Naive B cell (primary cell): ENCODE measurements around the gene FUS. TPM values are rescaled to one million over a fixed set of nuclear protein-coding genes. Genes with fewer than 3 reads are reported as not detected.
A peak's percentile ranks its signal among the peaks of the same experiment; 100 is the strongest.
"Not testable (repeated sequence)": the region's sequence is repeated elsewhere in the genome, so short reads cannot be mapped to it uniquely, and the experiment has no call there.

Source experiments
- ATAC-seq, 2 donors: fragments of 150-1000 bp; cut with Tn5 transposase; 2 replicates each; pipeline ENCODE4 v1.10.0; 2021; ENCODE audit warnings: low read depth in 2 of 2, mild to moderate bottlenecking in 2 of 2, moderate library complexity in 2 of 2
- DNase-seq: peaks from one replicate; pipeline ENCODE4 v3.0.0; 2022
- H3K27ac Mint-ChIP-seq, 6 donors: one replicate each; pipeline ENCODE4 v1.8.0; 2020 to 2022; ENCODE audit warnings: mild to moderate bottlenecking in 6 of 6, mixed read lengths in 6 of 6, moderate library complexity in 5 of 6, inconsistent platforms in 2 of 6
- H3K27me3 Mint-ChIP-seq, 3 donors: one replicate each; pipeline ENCODE4 v1.8.0; 2021 to 2022; ENCODE audit warnings: mixed read lengths in 3 of 3, mild to moderate bottlenecking in 1 of 3
- H3K36me3 Mint-ChIP-seq, 2 donors: one replicate each; pipeline ENCODE4 v1.8.0; 2020 to 2022; ENCODE audit warnings: mixed read lengths in 2 of 2, inconsistent platforms in 1 of 2, mild to moderate bottlenecking in 1 of 2
- H3K4me1 Mint-ChIP-seq, 3 donors: one replicate each; pipeline ENCODE4 v1.8.0; 2020 to 2022; ENCODE audit warnings: mixed read lengths in 3 of 3, inconsistent platforms in 1 of 3, mild to moderate bottlenecking in 1 of 3, moderate library complexity in 1 of 3
- H3K4me3 Mint-ChIP-seq, 8 donors: one replicate each; pipeline ENCODE4 v1.8.0; 2020 to 2022; ENCODE audit warnings: mild to moderate bottlenecking in 8 of 8, mixed read lengths in 8 of 8, moderate library complexity in 8 of 8, inconsistent platforms in 2 of 8
- H3K9me3 Mint-ChIP-seq, 7 donors: one replicate each; pipeline ENCODE4 v1.8.0; 2020 to 2022; ENCODE audit warnings: mixed read lengths in 7 of 7, mild to moderate bottlenecking in 5 of 7, inconsistent platforms in 2 of 7, moderate library complexity in 1 of 7
- polyA plus RNA-seq, 6 donors: library from polyadenylated mRNA; unstranded; fragments of 300-500 nt; fragmentation: Illumina TruSeq; gene quantifications; one replicate each; pipeline ENCODE4 v1.2.3, GENCODE V29; 2021; ENCODE audit warnings: low read depth in 6 of 6

Gene FUS
- polyA plus RNA-seq, 6 donors from 2014 or later, result 79.0 to 177 (median 145) TPM

GRCh38 chr16:31136822-31137499 is 43.0 kb upstream of the FUS start:
- not testable (repeated sequence) for H3K27me3 Mint-ChIP-seq, H3K9me3 Mint-ChIP-seq, H3K27ac Mint-ChIP-seq, DNase-seq, H3K4me3 Mint-ChIP-seq, H3K36me3 Mint-ChIP-seq, ATAC-seq
- H3K4me1 Mint-ChIP-seq, result peaks cover 0 to 13% (median 4%) of the 10 kb centered on the region in 3 donors

- H3K9me3 Mint-ChIP-seq, result no peaks in the 10 kb centered on the region
- no peak overlapping the region for H3K27ac Mint-ChIP-seq
Measured at GRCh38 chr16:31138621-31139578, 41.0 kb upstream of the FUS start.

DNA sequence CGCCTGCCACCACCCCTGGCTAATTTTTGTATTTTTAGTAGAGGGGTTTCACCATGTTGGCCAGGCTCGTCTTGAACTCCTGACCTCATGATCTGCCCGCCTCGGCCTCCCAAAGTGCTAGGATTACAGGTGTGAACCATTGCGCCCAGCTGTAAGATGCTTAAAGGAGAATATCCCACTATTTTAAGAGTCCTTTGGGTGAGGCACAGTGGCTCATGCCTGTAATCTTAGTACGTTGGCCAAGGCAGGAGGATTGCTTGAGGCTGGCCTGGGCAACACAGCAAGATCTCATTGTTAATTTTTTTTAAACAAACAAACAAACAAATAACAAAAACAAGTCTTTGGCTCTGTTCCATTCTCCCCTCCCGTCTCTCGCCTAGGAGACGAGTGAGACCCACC is 38.9 kb upstream of the FUS start:
- not testable (repeated sequence) for ATAC-seq, H3K36me3 Mint-ChIP-seq, H3K4me3 Mint-ChIP-seq, H3K27me3 Mint-ChIP-seq, H3K9me3 Mint-ChIP-seq, DNase-seq
- H3K27ac Mint-ChIP-seq, result peak overlapping the region in 2 of 6 donors; percentile 76 to 79
- H3K4me1 Mint-ChIP-seq, result peaks cover 6 to 22% (median 12%) of the 10 kb centered on the region in 3 donors

More at GRCh38 chr16:31138621-31139578, 41.0 kb upstream of the FUS start:
- no peak for DNase-seq
- Mint-ChIP-seq H3K27me3 (no peaks in the 10 kb centered on the region), H3K4me3 (peak overlapping the region in 1 of 8 donors; percentile 29), H3K4me1 (peaks cover 3 to 20% (median 12%) of the 10 kb centered on the region in 3 donors), H3K36me3 (no peaks in the 10 kb centered on the region)
- no peak for ATAC-seq

GRCh38 chr16:31141489-31142108 is 38.3 kb upstream of the FUS start:
- Mint-ChIP-seq H3K4me1 (peaks cover 6 to 22% (median 12%) of the 10 kb centered on the region in 3 donors), H3K9me3 (no peaks in the 10 kb centered on the region), H3K36me3 (no peaks in the 10 kb centered on the region), H3K27me3 (peaks cover 0 to 7% (median 5%) of the 10 kb centered on the region in 3 donors), H3K4me3 (peak overlapping the region; percentile 58 to 89 (median 76)), H3K27ac (peak overlapping the region; percentile 51 to 94 (median 84))
- DNase-seq, result peak; percentile 13
- no peak for ATAC-seq

- DNase-seq, result peak; percentile 95
- H3K36me3 Mint-ChIP-seq, result no peaks in the 10 kb centered on the region
- peak overlapping the region; percentile 51 to 94 (median 84) for H3K27ac Mint-ChIP-seq
- no peaks in the 10 kb centered on the region for H3K9me3 Mint-ChIP-seq
- peak; percentile 82 to 84 for ATAC-seq
- peaks cover under 1 to 11% (median 11%) of the 10 kb centered on the region in 3 donors for H3K27me3 Mint-ChIP-seq
- H3K4me1 Mint-ChIP-seq, result peaks cover 6 to 22% (median 12%) of the 10 kb centered on the region in 3 donors
- peak overlapping the region; percentile 58 to 89 (median 76) for H3K4me3 Mint-ChIP-seq
Measured at GRCh38 chr16:31142109-31143010, 37.6 kb upstream of the FUS start.

DNA sequence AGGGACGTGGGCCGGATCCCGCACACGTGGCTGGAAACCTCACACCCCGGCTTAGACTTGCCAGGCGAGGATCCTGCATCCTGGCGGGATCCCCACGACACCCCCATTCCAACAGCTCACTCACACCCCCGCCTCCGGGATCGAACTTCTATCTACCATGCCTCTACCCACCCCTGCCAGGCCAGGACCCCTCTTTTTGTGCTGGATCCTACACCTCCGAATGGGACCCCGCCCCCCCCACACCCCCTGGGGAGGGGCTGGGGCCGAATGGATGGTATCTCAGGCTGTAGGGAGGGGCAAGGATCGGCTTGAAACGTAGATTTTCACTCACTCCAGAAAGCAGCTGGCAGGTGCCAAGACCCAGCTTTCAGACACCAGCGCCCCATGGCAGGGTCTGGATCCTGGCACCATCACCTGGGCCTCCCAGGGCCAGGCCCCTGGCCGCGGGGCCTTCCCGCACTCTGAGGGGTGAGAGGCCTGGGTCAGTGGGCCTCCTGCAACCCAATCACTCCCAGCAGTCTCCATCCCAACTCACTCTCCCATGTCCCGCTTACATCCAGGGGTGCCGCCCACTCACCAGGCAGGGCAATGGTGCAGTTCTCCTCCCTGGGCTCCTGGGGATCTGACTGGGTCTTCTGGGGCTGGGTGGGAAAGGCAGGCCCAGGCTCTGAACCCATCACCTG is 36.8 kb upstream of the FUS start:
- peaks cover 6 to 19% (median 19%) of the 10 kb centered on the region in 3 donors for H3K27me3 Mint-ChIP-seq
- no peak for ATAC-seq
- H3K4me1 Mint-ChIP-seq, result peaks cover 6 to 22% (median 12%) of the 10 kb centered on the region in 3 donors
- peak overlapping the region; percentile 62 to 87 (median 76) for H3K4me3 Mint-ChIP-seq
- H3K36me3 Mint-ChIP-seq, result no peaks in the 10 kb centered on the region
- peak overlapping the region in 1 of 6 donors; percentile 44 for H3K27ac Mint-ChIP-seq
- no peak for DNase-seq
- no peaks in the 10 kb centered on the region for H3K9me3 Mint-ChIP-seq

DNA sequence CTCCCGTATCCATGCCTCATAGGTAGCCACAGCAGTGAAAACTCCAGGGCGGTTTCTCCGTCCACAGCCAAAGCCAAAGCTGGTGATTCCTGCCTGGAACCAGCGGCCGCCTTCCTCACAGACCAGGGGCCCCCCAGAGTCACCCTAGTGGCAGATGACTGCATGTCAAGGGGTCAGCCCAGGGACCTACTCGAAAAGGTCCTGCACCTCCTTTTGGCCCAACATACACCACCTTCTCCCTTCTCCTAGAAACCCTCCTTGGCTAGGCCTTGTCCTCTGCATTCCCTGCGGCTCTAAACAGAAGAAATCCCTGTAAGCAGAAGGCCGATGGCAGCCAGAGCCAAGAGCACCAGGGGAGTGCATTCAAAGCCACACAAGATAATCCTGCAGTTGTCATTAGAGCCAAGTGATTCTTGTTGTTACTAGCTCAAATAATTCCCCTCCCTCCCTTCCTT is 36.2 kb upstream of the FUS start:
- Mint-ChIP-seq H3K36me3 (no peaks in the 10 kb centered on the region), H3K4me3 (peak overlapping the region; percentile 44 to 87 (median 76)), H3K4me1 (peaks cover 6 to 22% (median 12%) of the 10 kb centered on the region in 3 donors), H3K27ac (peak overlapping the region in 2 of 6 donors; percentile 44 to 62), H3K9me3 (no peaks in the 10 kb centered on the region), H3K27me3 (peaks cover 6 to 20% (median 19%) of the 10 kb centered on the region in 3 donors)
- DNase-seq (peak; percentile 4), ATAC-seq (no peak)

- H3K4me1 Mint-ChIP-seq, result peaks cover 6 to 22% (median 12%) of the 10 kb centered on the region in 3 donors
- peak overlapping the region in 4 of 8 donors; percentile 47 to 74 (median 72) for H3K4me3 Mint-ChIP-seq
- not testable (repeated sequence) for H3K36me3 Mint-ChIP-seq, H3K9me3 Mint-ChIP-seq, DNase-seq, ATAC-seq, H3K27ac Mint-ChIP-seq
- peaks cover 6 to 21% (median 20%) of the 10 kb centered on the region in 3 donors for H3K27me3 Mint-ChIP-seq
Measured at GRCh38 chr16:31144418-31144817, 35.5 kb upstream of the FUS start.

DNA sequence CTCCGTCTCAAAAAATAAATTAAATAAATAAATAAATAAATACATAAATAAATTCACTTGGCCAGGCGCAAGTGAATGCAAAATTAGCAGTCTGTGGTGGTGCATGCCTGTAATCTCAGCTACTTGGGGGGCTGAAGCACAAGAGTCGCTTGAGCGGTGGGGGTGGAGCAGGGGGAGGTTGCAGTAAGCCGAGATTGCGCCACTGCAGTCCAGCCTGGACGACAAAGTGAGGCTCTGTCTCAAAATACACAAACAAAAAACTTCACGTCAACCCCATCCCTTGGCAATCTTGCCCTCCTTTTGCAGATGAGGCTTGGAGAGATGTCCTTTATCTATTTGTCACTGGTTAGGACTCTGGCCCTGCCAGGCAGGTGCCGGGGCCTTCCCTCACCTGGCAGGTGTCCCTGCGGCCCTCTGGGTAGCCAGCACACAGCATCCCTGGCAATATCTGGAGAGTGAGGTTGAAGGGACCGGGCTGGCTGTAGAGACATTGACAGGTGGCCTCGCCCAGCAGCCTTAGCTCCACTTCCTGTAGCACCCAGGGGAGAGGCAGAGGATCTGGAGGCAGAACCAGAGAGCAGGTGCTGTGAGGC is 34.4 kb upstream of the FUS start:
- no peaks in the 10 kb centered on the region for H3K36me3 Mint-ChIP-seq

GRCh38 chr16:31147574-31147973 is 32.4 kb upstream of the FUS start:
- Mint-ChIP-seq H3K36me3 (no peaks in the 10 kb centered on the region), H3K27ac (no peak overlapping the region), H3K4me3 (no peak overlapping the region), H3K4me1 (peaks cover 6 to 12% (median 6%) of the 10 kb centered on the region in 3 donors), H3K27me3 (peaks cover 13 to 27% (median 26%) of the 10 kb centered on the region in 3 donors), H3K9me3 (no peaks in the 10 kb centered on the region)
- DNase-seq, result no peak
- no peak for ATAC-seq

More for the DNA sequence above, 34.4 kb upstream of the FUS start:
- Mint-ChIP-seq H3K4me3 (peak overlapping the region in 1 of 8 donors; percentile 51), H3K27me3 (peaks cover 6 to 27% (median 26%) of the 10 kb centered on the region in 3 donors), H3K27ac (no peak overlapping the region), H3K9me3 (no peaks in the 10 kb centered on the region), H3K4me1 (peaks cover 6 to 22% (median 12%) of the 10 kb centered on the region in 3 donors)
- ATAC-seq (no peak), DNase-seq (no peak)

GRCh38 chr16:31148281-31148728 is 31.6 kb upstream of the FUS start:
- H3K4me1 Mint-ChIP-seq, result peaks cover 6 to 10% (median 6%) of the 10 kb centered on the region in 3 donors
- H3K9me3 Mint-ChIP-seq, result no peaks in the 10 kb centered on the region
- H3K27ac Mint-ChIP-seq, result no peak overlapping the region
- no peaks in the 10 kb centered on the region for H3K36me3 Mint-ChIP-seq
- peaks cover 13 to 27% (median 26%) of the 10 kb centered on the region in 3 donors for H3K27me3 Mint-ChIP-seq
- ATAC-seq (no peak), DNase-seq (no peak)
- H3K4me3 Mint-ChIP-seq, result no peak overlapping the region
